Ishikawa (cell line): ENCODE data around the gene RNF217.

Experiments
- CEBPB ChIP-seq: IDR thresholded peaks from 2 replicates; pipeline ENCODE4 v1.6.1; 2012
- EGR1 ChIP-seq: IDR thresholded peaks from 2 replicates; pipeline ENCODE4 v1.6.1; 2012
- EP300 ChIP-seq: IDR thresholded peaks from 2 replicates; pipeline ENCODE4 v1.6.1; 2012; ENCODE audit warnings: borderline replicate concordance
- FOXM1 ChIP-seq: IDR thresholded peaks from 2 replicates; pipeline ENCODE4 v1.6.1; 2012; ENCODE audit warnings: low read depth, borderline replicate concordance
- TAF1 ChIP-seq: IDR thresholded peaks from 2 replicates; pipeline ENCODE4 v1.6.1; 2012; ENCODE audit warnings: low read depth, mild to moderate bottlenecking
- TCF12 ChIP-seq: IDR thresholded peaks from 2 replicates; pipeline ENCODE4 v1.6.1; 2012; ENCODE audit warnings: low read depth
- TEAD4 ChIP-seq: IDR thresholded peaks from 2 replicates; pipeline ENCODE4 v1.6.1; 2012
- YY1 ChIP-seq: IDR thresholded peaks from 2 replicates; pipeline ENCODE4 v1.6.1; 2012; ENCODE audit warnings: low read depth
- TF ChIP-seq, protein P1 (sequence below): IDR thresholded peaks from 2 replicates; pipeline ENCODE4 v1.6.1; 2012; ENCODE audit warnings: low read depth, mild to moderate bottlenecking
- TF ChIP-seq, protein P2 (sequence below): IDR thresholded peaks from 2 replicates; pipeline ENCODE4 v1.6.1; 2012

GRCh38 chr6:124927806-124928205 lies 34.4 kb upstream of the RNF217 start:
- TF ChIP-seq EP300 = no peak
- TF ChIP-seq EGR1 = no peak
- TF ChIP-seq, protein P1, sequence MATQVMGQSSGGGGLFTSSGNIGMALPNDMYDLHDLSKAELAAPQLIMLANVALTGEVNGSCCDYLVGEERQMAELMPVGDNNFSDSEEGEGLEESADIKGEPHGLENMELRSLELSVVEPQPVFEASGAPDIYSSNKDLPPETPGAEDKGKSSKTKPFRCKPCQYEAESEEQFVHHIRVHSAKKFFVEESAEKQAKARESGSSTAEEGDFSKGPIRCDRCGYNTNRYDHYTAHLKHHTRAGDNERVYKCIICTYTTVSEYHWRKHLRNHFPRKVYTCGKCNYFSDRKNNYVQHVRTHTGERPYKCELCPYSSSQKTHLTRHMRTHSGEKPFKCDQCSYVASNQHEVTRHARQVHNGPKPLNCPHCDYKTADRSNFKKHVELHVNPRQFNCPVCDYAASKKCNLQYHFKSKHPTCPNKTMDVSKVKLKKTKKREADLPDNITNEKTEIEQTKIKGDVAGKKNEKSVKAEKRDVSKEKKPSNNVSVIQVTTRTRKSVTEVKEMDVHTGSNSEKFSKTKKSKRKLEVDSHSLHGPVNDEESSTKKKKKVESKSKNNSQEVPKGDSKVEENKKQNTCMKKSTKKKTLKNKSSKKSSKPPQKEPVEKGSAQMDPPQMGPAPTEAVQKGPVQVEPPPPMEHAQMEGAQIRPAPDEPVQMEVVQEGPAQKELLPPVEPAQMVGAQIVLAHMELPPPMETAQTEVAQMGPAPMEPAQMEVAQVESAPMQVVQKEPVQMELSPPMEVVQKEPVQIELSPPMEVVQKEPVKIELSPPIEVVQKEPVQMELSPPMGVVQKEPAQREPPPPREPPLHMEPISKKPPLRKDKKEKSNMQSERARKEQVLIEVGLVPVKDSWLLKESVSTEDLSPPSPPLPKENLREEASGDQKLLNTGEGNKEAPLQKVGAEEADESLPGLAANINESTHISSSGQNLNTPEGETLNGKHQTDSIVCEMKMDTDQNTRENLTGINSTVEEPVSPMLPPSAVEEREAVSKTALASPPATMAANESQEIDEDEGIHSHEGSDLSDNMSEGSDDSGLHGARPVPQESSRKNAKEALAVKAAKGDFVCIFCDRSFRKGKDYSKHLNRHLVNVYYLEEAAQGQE = no peak
- TF ChIP-seq, protein P2, sequence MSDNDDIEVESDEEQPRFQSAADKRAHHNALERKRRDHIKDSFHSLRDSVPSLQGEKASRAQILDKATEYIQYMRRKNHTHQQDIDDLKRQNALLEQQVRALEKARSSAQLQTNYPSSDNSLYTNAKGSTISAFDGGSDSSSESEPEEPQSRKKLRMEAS = no peak
- TF ChIP-seq TCF12 = no peak
- TF ChIP-seq FOXM1 = no peak
- no peak for TF ChIP-seq TEAD4
- no peak for TF ChIP-seq TAF1
- TF ChIP-seq YY1 = no peak
- TF ChIP-seq CEBPB = no peak
